DOHH2 (cell line): ENCODE data around the gene MECP2.

Source experiments
- H3F3A ChIP-seq: fragments of 200-600 bp; sonication (generic), shearing (Covaris generic); 2 replicates; pipeline ENCODE4 v1.6.0; 2016; ENCODE audit warnings: antibody characterized with exemption, mild to moderate bottlenecking; ENCODE audit not compliant: control insufficient read depth, insufficient read depth
- H3K27ac ChIP-seq: fragments of 200-600 bp; sonication (generic); 2 replicates; pipeline ENCODE4 v1.5.1; 2014; ENCODE audit warnings: low read depth, mild to moderate bottlenecking, low read length, moderate library complexity
- H3K27me3 ChIP-seq: fragments of 200-600 bp; sonication (generic); 2 replicates; pipeline ENCODE4 v1.6.1; 2014; ENCODE audit warnings: mild to moderate bottlenecking, low read length, mixed read lengths; ENCODE audit not compliant: control insufficient read depth
- H3K36me3 ChIP-seq: fragments of 200-600 bp; sonication (generic); 2 replicates; pipeline ENCODE4 v1.6.1; 2014; ENCODE audit warnings: mild to moderate bottlenecking, low read length, moderate library complexity, mixed read lengths; ENCODE audit not compliant: control insufficient read depth
- H3K4me1 ChIP-seq: fragments of 200-600 bp; sonication (generic); 2 replicates; pipeline ENCODE4 v1.6.1; 2014; ENCODE audit warnings: mild to moderate bottlenecking, low read length, mixed read lengths; ENCODE audit not compliant: control insufficient read depth
- H3K4me2 ChIP-seq: fragments of 200-600 bp; sonication (generic); 2 replicates; pipeline ENCODE4 v1.6.0; 2014; ENCODE audit warnings: mild to moderate bottlenecking, low read length, moderate library complexity
- H3K4me3 ChIP-seq: fragments of 200-600 bp; sonication (generic); 2 replicates; pipeline ENCODE4 v1.5.1; 2014; ENCODE audit warnings: mild to moderate bottlenecking, low read length, mixed read lengths
- H3K79me2 ChIP-seq: fragments of 200-600 bp; sonication (generic); 2 replicates; pipeline ENCODE4 v1.6.1; 2014; ENCODE audit warnings: mild to moderate bottlenecking, low read length, mixed read lengths; ENCODE audit not compliant: control insufficient read depth
- H3K9me2 ChIP-seq: fragments of 200-600 bp; sonication (generic); replicated peaks from 2 replicates; pipeline ENCODE4 v1.6.1; 2014; ENCODE audit warnings: mild to moderate bottlenecking, low read length, mixed read lengths; ENCODE audit not compliant: control insufficient read depth
- H3K9me3 ChIP-seq: fragments of 200-600 bp; sonication (generic); 2 replicates; pipeline ENCODE4 v1.6.1; 2014; ENCODE audit warnings: antibody characterized with exemption, low read length, mixed read lengths; ENCODE audit not compliant: control insufficient read depth, insufficient read depth
- H4K20me1 ChIP-seq: fragments of 200-600 bp; sonication (generic); 2 replicates; pipeline ENCODE4 v1.6.0; 2014; ENCODE audit warnings: low read depth, mild to moderate bottlenecking, antibody characterized with exemption, low read length, moderate library complexity; ENCODE audit not compliant: control insufficient read depth, insufficient read depth
- CTCF ChIP-seq: fragments of 200-600 bp; sonication (generic); IDR thresholded peaks from one replicate; pipeline ENCODE4 v1.5.1; 2014; ENCODE audit warnings: antibody characterized with exemption, mild to moderate bottlenecking, low read depth, low read length; ENCODE audit not compliant: poor library complexity, severe bottlenecking
- EZH2phosphoT487 ChIP-seq: fragments of 200-600 bp; sonication (generic); IDR thresholded peaks from 2 replicates; pipeline ENCODE4 v1.6.1; 2017; ENCODE audit warnings: borderline replicate concordance, mild to moderate bottlenecking, antibody characterized with exemption, low read length, moderate library complexity, mixed read lengths

The MECP2 gene

GRCh38 chrX:154120567-154120966, 23.1 kb upstream of the MECP2 start:
- Histone ChIP-seq H3K9me2 (no peaks in the 10 kb centered on the region), H3K4me3 (no peak overlapping the region), H3K27me3 (no peaks in the 10 kb centered on the region), H3K27ac (no peak overlapping the region), H3K79me2 (no peaks in the 10 kb centered on the region), H3F3A (no peaks in the 10 kb centered on the region), H3K36me3 (no peaks in the 10 kb centered on the region), H4K20me1 (no peaks in the 10 kb centered on the region), H3K4me1 (peaks cover 6% of the 10 kb centered on the region), H3K9me3 (no peaks in the 10 kb centered on the region), H3K4me2 (no peak overlapping the region)
- TF ChIP-seq CTCF (no peak), EZH2phosphoT487 (no peak)

GRCh38 chrX:154117566-154117965, 20.0 kb upstream of the MECP2 start:
- TF ChIP-seq CTCF = no peak
- no peak for TF ChIP-seq EZH2phosphoT487
- H3K27me3 ChIP-seq = peaks cover 3% of the 10 kb centered on the region; the same call in 1 of the 2 replicates
- H3K9me3 ChIP-seq = no peaks in the 10 kb centered on the region
- H3K4me2 ChIP-seq = no peak overlapping the region
- no peak overlapping the region for H3K27ac ChIP-seq
- no peaks in the 10 kb centered on the region for H4K20me1 ChIP-seq
- no peaks in the 10 kb centered on the region for H3K4me1 ChIP-seq
- no peaks in the 10 kb centered on the region for H3K36me3 ChIP-seq
- no peaks in the 10 kb centered on the region for H3K9me2 ChIP-seq
- no peaks in the 10 kb centered on the region for H3F3A ChIP-seq
- no peak overlapping the region for H3K4me3 ChIP-seq
- no peaks in the 10 kb centered on the region for H3K79me2 ChIP-seq

GRCh38 chrX:154116426-154117211, 19.1 kb upstream of the MECP2 start:
- H3K9me3 ChIP-seq = no peaks in the 10 kb centered on the region
- no peaks in the 10 kb centered on the region for H3K79me2 ChIP-seq
- H3K27me3 ChIP-seq = peaks cover 3% of the 10 kb centered on the region; the same call in 1 of the 2 replicates
- TF ChIP-seq CTCF (no peak), EZH2phosphoT487 (no peak)
- no peaks in the 10 kb centered on the region for H3F3A ChIP-seq
- H3K4me3 ChIP-seq = no peak overlapping the region
- H3K4me1 ChIP-seq = no peaks in the 10 kb centered on the region
- no peaks in the 10 kb centered on the region for H3K36me3 ChIP-seq
- H3K4me2 ChIP-seq = no peak overlapping the region
- H3K27ac ChIP-seq = no peak overlapping the region
- H3K9me2 ChIP-seq = no peaks in the 10 kb centered on the region
- H4K20me1 ChIP-seq = no peaks in the 10 kb centered on the region
